ENCODE results near the gene TFR2.

The TFR2 gene

GRCh38 chr7:100611983-100612729 is 29.2 kb downstream of the TFR2 start, which contains the start of gene MOSPD3:
Gene MOSPD3 (plus strand): TSS chr7:100612540. CDS start chr7:100612792, 252 bp downstream.
- peak; percentile 99 for DNase-seq

GRCh38 chr7:100609958-100610357 is 31.4 kb downstream of the TFR2 start:
- no peak for DNase-seq

GRCh38 chr7:100607111-100607510 is 34.2 kb downstream of the TFR2 start:
- no peak for DNase-seq

- no peak for DNase-seq
Measured at GRCh38 chr7:100606313-100606712, 35.0 kb downstream of the TFR2 start.

GRCh38 chr7:100604976-100605911 is 36.1 kb downstream of the TFR2 start:
- peak; percentile 44 for DNase-seq

GRCh38 chr7:100604028-100604975 is 37.0 kb downstream of the TFR2 start:
- DNase-seq = peak; percentile 65

- no peak for DNase-seq
Measured at GRCh38 chr7:100603726-100604027, 37.7 kb downstream of the TFR2 start.

- DNase-seq = no peak
Measured at GRCh38 chr7:100602889-100603725, 38.2 kb downstream of the TFR2 start.

GRCh38 chr7:100600730-100601038 is 40.7 kb downstream of the TFR2 start:
- no peak for DNase-seq

- DNase-seq = no peak
Measured at GRCh38 chr7:100599911-100600729, 41.2 kb downstream of the TFR2 start.

- DNase-seq = no peak
Measured at GRCh38 chr7:100598425-100598824, 42.9 kb downstream of the TFR2 start.

GRCh38 chr7:100595188-100595587 is 46.2 kb downstream of the TFR2 start:
- DNase-seq = no peak

GRCh38 chr7:100591596-100591995 is 49.8 kb downstream of the TFR2 start:
- DNase-seq = no peak

GRCh38 chr7:100590077-100590737 is 51.1 kb downstream of the TFR2 start:
- DNase-seq = no peak

- DNase-seq = no peak
Measured at GRCh38 chr7:100589341-100589947, 51.9 kb downstream of the TFR2 start.

GRCh38 chr7:100588438-100588837 is 52.9 kb downstream of the TFR2 start:
- DNase-seq = no peak

- peak; percentile 99 for DNase-seq
Measured at GRCh38 chr7:100586266-100587025, 54.9 kb downstream of the TFR2 start, which contains the start of gene FBXO24. Gene FBXO24 (plus strand): TSS chr7:100586328. CDS start chr7:100586626, 298 bp downstream.

- DNase-seq = peak; percentile 60
Measured at GRCh38 chr7:100585511-100586265, 55.7 kb downstream of the TFR2 start, which contains the start of gene LRCH4. Gene LRCH4 (minus strand): TSS chr7:100586129. CDS start chr7:100586100, 29 bp downstream.
